ENCODE results near the gene EID3. TPM values are rescaled to one million over a fixed set of nuclear protein-coding genes. Genes with fewer than 3 reads are reported as not detected.

The EID3 gene
- total and polyA plus RNA-seq, 10 of the 15 experiments (the other 5 are each of a cell fraction or from before 2014, with no cell fraction given): 0.92 to 7.0 (median 4.3) TPM

- TF ChIP-seq, protein P1, sequence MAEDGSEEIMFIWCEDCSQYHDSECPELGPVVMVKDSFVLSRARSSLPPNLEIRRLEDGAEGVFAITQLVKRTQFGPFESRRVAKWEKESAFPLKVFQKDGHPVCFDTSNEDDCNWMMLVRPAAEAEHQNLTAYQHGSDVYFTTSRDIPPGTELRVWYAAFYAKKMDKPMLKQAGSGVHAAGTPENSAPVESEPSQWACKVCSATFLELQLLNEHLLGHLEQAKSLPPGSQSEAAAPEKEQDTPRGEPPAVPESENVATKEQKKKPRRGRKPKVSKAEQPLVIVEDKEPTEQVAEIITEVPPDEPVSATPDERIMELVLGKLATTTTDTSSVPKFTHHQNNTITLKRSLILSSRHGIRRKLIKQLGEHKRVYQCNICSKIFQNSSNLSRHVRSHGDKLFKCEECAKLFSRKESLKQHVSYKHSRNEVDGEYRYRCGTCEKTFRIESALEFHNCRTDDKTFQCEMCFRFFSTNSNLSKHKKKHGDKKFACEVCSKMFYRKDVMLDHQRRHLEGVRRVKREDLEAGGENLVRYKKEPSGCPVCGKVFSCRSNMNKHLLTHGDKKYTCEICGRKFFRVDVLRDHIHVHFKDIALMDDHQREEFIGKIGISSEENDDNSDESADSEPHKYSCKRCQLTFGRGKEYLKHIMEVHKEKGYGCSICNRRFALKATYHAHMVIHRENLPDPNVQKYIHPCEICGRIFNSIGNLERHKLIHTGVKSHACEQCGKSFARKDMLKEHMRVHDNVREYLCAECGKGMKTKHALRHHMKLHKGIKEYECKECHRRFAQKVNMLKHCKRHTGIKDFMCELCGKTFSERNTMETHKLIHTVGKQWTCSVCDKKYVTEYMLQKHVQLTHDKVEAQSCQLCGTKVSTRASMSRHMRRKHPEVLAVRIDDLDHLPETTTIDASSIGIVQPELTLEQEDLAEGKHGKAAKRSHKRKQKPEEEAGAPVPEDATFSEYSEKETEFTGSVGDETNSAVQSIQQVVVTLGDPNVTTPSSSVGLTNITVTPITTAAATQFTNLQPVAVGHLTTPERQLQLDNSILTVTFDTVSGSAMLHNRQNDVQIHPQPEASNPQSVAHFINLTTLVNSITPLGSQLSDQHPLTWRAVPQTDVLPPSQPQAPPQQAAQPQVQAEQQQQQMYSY (CRISPR knock-in tag; IDR thresholded peaks at IDR 0.05): no peak
- TF ChIP-seq BACH1 (IDR thresholded peaks at IDR 0.05; ENCODE audit: borderline replicate concordance): no peak
- TF ChIP-seq, protein P2, sequence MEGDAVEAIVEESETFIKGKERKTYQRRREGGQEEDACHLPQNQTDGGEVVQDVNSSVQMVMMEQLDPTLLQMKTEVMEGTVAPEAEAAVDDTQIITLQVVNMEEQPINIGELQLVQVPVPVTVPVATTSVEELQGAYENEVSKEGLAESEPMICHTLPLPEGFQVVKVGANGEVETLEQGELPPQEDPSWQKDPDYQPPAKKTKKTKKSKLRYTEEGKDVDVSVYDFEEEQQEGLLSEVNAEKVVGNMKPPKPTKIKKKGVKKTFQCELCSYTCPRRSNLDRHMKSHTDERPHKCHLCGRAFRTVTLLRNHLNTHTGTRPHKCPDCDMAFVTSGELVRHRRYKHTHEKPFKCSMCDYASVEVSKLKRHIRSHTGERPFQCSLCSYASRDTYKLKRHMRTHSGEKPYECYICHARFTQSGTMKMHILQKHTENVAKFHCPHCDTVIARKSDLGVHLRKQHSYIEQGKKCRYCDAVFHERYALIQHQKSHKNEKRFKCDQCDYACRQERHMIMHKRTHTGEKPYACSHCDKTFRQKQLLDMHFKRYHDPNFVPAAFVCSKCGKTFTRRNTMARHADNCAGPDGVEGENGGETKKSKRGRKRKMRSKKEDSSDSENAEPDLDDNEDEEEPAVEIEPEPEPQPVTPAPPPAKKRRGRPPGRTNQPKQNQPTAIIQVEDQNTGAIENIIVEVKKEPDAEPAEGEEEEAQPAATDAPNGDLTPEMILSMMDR (IDR thresholded peaks at IDR 0.05 in 2 of 3, conservative IDR thresholded peaks at IDR 0.05 in 1 of 3; ENCODE audit: control insufficient read depth in 2 of 3, extremely low read depth in 1 of 3, insufficient read depth in 1 of 3, low read depth in 3 of 3, low read length in 3 of 3): no peak
- TF ChIP-seq EGR1 (IDR thresholded peaks at IDR 0.05; ENCODE audit: borderline replicate concordance in 1 of 2, low read depth in 2 of 2, low read length in 2 of 2): no peak
- TF ChIP-seq ATF7 (IDR thresholded peaks at IDR 0.05; ENCODE audit: low read depth): no peak
- no peak for TF ChIP-seq MEF2A (IDR thresholded peaks at IDR 0.05; ENCODE audit: insufficient read depth, low read depth, low read length)
- no peak for TF ChIP-seq MXI1 (IDR thresholded peaks at IDR 0.05; ENCODE audit: low read depth, low read length)
- no peak for TF ChIP-seq NFIC (IDR thresholded peaks at IDR 0.05; ENCODE audit: low read depth, low read length)
- TF ChIP-seq CHD1 (IDR thresholded peaks at IDR 0.05; ENCODE audit: low read depth, low read length): no peak
These were observed 2.8 kb downstream of the EID3 start (continued) for GRCh38 chr12:104306376-104306775.

Measured in GM12878 (cell line).